ENCODE results near the gene INHA. TPM values are rescaled to one million over a fixed set of nuclear protein-coding genes. Genes with fewer than 3 reads are reported as not detected.

The INHA gene
- total RNA-seq, 1 donor from 2014 or later: not detected

DNA sequence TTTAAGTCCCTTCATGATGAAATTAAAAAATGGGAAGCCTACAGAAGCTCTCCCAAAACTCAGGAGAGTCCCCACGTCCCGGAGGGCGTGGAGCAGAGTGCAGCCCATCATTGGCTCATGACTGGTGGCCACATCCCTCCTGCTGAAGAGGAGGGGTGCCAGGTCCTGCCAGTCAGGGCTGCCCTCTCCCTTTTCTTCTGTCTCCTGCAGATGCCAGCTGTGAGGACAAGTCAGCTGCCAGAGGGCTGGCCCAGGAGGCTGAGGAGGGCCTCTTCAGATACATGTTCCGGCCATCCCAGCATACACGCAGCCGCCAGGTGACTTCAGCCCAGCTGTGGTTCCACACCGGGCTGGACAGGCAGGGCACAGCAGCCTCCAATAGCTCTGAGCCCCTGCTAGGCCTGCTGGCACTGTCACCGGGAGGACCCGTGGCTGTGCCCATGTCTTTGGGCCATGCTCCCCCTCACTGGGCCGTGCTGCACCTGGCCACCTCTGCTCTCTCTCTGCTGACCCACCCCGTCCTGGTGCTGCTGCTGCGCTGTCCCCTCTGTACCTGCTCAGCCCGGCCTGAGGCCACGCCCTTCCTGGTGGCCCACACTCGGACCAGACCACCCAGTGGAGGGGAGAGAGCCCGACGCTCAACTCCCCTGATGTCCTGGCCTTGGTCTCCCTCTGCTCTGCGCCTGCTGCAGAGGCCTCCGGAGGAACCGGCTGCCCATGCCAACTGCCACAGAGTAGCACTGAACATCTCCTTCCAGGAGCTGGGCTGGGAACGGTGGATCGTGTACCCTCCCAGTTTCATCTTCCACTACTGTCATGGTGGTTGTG lies 2.6 kb downstream of the INHA start:
- no peak for DNase-seq (ENCODE audit: low spot score)
- Mint-ChIP-seq H3K27me3 (ENCODE audit: unreplicated experiment) (peaks cover 26% of the 10 kb centered on the region), H3K4me1 (ENCODE audit: unreplicated experiment) (peaks cover 15% of the 10 kb centered on the region), H3K27ac (ENCODE audit: unreplicated experiment) (no peak overlapping the region), H3K36me3 (ENCODE audit: low read depth, unreplicated experiment) (peaks cover 6% of the 10 kb centered on the region), H3K9me3 (ENCODE audit: unreplicated experiment) (no peaks in the 10 kb centered on the region), H3K4me3 (ENCODE audit: unreplicated experiment) (no peak overlapping the region)
- TF ChIP-seq, protein P1, sequence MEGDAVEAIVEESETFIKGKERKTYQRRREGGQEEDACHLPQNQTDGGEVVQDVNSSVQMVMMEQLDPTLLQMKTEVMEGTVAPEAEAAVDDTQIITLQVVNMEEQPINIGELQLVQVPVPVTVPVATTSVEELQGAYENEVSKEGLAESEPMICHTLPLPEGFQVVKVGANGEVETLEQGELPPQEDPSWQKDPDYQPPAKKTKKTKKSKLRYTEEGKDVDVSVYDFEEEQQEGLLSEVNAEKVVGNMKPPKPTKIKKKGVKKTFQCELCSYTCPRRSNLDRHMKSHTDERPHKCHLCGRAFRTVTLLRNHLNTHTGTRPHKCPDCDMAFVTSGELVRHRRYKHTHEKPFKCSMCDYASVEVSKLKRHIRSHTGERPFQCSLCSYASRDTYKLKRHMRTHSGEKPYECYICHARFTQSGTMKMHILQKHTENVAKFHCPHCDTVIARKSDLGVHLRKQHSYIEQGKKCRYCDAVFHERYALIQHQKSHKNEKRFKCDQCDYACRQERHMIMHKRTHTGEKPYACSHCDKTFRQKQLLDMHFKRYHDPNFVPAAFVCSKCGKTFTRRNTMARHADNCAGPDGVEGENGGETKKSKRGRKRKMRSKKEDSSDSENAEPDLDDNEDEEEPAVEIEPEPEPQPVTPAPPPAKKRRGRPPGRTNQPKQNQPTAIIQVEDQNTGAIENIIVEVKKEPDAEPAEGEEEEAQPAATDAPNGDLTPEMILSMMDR (IDR thresholded peaks at IDR 0.05; ENCODE audit: unreplicated experiment): no peak

DNA sequence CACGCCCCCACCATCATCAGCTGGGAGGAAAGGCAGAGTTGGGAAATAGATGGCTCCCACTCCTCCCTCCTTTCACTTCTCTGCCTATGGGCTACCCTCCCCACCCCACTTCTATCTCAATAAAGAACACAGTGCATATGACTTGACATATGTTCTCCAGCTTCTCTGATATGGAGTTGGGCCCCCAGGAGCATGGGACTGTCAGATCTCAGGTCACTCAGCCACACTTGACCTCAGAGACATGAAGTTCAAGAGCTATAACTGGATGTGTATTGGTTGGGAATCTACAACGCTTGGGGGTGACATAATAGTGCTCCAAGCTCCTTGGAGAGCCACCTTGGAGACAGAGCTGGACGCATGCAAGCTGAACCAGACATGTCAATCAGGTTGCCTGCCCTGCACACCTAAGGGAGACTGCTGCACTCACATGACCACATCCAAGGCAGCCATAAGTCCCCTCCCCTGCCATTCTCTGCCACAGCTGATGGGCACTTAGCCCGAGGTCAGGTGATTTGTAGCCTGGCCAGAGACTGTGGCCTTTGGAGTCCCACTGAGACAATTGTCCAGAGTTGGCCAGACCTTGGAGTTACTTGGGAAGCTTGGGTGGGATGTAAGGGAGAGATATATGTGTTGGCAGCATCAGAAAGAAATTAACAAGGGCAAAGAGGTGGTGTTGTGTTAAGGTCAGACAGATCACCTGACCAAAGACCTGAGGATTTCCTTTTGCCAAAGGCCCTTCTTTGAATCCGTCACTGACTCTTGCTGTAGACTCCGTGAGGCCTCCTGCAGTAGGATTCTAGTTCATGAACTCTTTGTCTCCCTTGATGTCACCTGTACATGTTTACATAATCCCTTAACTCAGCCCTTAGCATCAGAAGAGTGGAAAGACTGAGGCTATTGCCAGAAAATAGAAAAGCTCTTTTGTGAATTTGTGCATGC lies 3.7 kb downstream of the INHA start:
- Mint-ChIP-seq H3K27ac (ENCODE audit: unreplicated experiment) (no peak overlapping the region), H3K36me3 (ENCODE audit: low read depth, unreplicated experiment) (peaks cover 4% of the 10 kb centered on the region), H3K4me3 (ENCODE audit: unreplicated experiment) (no peak overlapping the region), H3K27me3 (ENCODE audit: unreplicated experiment) (peaks cover 24% of the 10 kb centered on the region), H3K4me1 (ENCODE audit: unreplicated experiment) (peaks cover 12% of the 10 kb centered on the region), H3K9me3 (ENCODE audit: unreplicated experiment) (no peaks in the 10 kb centered on the region)
- TF ChIP-seq, protein P1 (IDR thresholded peaks at IDR 0.05; ENCODE audit: unreplicated experiment): no peak
- DNase-seq (ENCODE audit: low spot score): no peak

DNA sequence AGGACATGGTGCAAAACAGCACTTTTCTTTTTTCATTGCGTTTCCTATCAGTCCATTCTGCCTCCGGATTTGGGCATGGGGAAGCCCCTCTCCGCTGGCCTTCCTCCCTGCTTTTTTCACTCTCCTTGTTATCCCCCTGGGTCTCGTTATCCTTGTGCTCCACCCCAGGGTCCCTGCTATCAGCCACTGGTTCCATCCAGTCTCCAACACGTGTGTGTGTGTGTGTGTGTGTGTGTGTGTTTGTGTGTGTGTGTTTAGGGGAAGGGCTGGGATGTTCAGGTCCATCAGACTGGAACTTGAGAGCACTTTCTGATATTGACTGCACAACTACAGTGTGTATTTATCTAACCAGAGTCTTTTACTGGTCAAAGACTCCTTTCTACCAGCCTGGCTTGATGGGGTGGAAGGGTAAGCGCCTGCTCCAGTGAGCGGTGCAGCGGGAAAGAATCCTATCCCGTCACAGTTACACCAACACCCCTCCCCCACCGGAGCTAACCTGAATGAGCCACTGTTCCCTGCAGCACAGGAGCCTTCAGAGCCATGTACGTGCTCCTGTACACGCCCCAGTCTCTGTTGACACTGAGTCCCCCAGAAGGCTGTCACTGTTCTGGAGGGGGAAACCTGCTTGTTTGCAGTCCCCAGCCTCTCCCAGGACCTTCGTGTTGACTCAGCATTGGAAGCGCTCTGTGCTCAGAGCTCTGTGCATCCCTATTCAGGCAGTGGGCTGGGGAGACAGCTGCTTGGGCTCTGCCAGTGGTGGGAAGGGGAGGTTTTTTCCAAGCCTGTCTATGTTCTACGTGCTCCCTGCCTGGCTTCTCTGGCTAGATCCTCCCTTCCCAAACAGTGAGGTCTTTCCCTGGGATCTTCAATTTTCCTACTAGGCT lies 4.6 kb downstream of the INHA start:
- Mint-ChIP-seq H3K36me3 (ENCODE audit: low read depth, unreplicated experiment) (peaks cover 2% of the 10 kb centered on the region), H3K27me3 (ENCODE audit: unreplicated experiment) (peaks cover 23% of the 10 kb centered on the region), H3K4me1 (ENCODE audit: unreplicated experiment) (peaks cover 11% of the 10 kb centered on the region), H3K4me3 (ENCODE audit: unreplicated experiment) (no peak overlapping the region), H3K27ac (ENCODE audit: unreplicated experiment) (no peak overlapping the region), H3K9me3 (ENCODE audit: unreplicated experiment) (no peaks in the 10 kb centered on the region)
- no peak for DNase-seq (ENCODE audit: low spot score)
- TF ChIP-seq, protein P1 (IDR thresholded peaks at IDR 0.05; ENCODE audit: unreplicated experiment): no peak

DNA sequence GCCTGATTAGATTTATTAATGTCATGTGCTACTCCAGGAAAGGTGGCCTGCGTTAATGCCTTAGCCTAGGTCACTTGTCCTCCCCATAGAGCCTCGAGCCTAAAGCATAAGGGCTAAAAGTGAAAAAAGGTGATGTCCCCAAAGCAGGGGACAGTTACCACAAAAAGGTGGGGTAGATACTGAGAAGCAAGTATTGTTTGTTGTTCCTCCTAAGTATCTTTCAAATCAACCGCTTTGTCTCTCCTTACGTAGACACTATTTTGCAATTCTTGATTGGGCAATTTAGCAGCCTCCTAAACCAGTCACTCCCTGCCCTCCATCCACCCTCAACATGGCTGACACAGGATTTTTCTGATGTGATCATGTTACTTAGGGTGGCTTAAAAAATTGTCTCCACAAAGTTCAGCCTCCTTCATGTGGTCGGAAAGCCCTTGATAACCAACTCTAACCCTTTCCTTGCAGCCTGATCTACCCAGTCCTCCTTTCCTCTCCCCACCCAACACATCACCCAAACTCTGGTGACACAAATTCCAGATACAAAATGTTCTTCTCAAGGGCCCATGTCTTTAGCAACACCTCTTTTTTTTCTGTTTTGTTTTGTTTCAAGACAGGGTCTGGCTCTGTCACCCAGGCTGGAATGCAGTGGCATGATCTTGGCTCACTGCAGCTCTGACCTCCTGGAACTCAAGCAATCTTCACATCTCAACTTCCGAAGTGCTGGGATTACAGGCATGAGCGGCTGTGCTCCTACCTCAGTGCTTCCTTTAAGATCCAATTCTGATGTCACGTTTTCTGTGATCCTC lies 6.9 kb downstream of the INHA start:
- H3K27ac Mint-ChIP-seq (ENCODE audit: unreplicated experiment): no peak overlapping the region
- H3K9me3 Mint-ChIP-seq (ENCODE audit: unreplicated experiment): no peaks in the 10 kb centered on the region
- H3K4me3 Mint-ChIP-seq (ENCODE audit: unreplicated experiment): no peak overlapping the region
- peaks cover 18% of the 10 kb centered on the region for H3K27me3 Mint-ChIP-seq (ENCODE audit: unreplicated experiment)
- peaks cover 8% of the 10 kb centered on the region for H3K4me1 Mint-ChIP-seq (ENCODE audit: unreplicated experiment)
- no peaks in the 10 kb centered on the region for H3K36me3 Mint-ChIP-seq (ENCODE audit: low read depth, unreplicated experiment)
- no peak for DNase-seq (ENCODE audit: low spot score)
- TF ChIP-seq, protein P1 (IDR thresholded peaks at IDR 0.05; ENCODE audit: unreplicated experiment): no peak

Data from endothelial cell (in vitro differentiated cells).